Endometrial microvascular endothelial cells (primary cell): Measurements from ENCODE around the gene CORO2B. TPM values are rescaled to one million over a fixed set of nuclear protein-coding genes. Genes with fewer than 3 reads are reported as not detected.

ENCODE experiments used
- in situ Hi-C: cut with HindIII; loops from 2 replicates; pipeline ENCODE4 v1.10.0; 2017; ENCODE audit warnings: low sequenced_read_pairs, low pct_unique_long_range_greater_than_20kb; ENCODE audit errors: inconsistent ontology term
- total RNA-seq: library from RNA; depleted of rRNA; stranded (reverse); fragments of >200 nt; gene quantifications from one replicate; pipeline ENCODE4 v1.2.3, GENCODE V29; 2015; ENCODE audit errors: inconsistent ontology term

Gene CORO2B
- total RNA-seq, 1 donor from 2014 or later: 4.0 TPM

DNA sequence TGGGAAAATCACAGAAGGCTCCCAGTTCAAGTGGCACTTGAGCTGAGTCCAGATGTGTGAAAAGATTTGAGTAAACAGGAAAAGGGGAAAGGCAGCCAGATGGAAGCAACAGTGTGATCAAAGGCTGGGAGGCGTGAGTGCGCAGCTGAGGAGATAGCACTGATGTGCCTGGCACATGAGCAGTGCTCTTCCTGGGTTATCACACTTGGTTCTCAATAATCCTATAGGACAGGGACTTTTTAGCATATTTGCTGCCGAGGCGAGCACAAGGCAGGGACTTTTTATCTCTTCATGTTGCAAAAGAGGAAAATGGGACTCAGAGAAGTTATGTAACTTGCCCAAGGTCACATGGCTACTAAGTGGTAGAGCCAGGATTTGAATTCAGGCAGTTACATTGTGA lies 39.6 kb downstream of the CORO2B start:
- in situ Hi-C loops: no loop called here

DNA sequence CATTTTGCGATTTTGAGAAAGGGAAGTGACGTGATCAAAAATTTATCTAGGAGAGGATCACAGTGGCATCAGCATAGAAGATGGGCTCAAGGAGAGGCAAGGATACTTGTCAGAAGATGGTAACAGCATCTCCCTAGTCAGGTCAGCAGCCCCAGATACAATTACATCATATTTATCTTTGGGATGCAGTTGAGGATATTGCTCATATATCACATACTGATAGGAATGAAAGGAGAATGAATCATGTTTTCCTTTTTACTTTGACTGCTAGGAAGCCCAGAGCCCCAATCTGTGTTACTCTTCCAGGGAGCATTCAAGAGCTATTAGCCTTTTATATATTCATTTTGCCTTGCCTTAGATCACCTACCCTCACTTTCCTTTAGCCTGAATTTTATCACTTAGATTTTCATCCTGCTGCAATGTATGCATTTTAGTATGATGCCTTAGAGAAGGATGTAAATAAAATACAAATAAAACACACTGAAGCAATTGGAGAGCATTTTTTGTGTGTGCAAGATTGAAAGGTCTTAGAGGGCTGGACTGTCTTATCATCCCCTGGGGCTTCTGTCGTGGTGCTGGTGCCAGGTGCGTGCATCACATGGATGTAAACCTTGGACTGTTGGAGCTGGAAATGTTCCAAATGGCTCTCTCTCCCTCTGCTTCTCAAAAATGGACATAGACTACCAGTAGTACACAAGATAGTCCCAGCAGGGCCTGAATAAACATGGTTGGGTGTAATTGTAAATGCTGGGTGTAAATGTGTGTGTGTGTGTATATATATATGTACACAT lies 40.3 kb downstream of the CORO2B start:
- in situ Hi-C loops: no loop called here

DNA sequence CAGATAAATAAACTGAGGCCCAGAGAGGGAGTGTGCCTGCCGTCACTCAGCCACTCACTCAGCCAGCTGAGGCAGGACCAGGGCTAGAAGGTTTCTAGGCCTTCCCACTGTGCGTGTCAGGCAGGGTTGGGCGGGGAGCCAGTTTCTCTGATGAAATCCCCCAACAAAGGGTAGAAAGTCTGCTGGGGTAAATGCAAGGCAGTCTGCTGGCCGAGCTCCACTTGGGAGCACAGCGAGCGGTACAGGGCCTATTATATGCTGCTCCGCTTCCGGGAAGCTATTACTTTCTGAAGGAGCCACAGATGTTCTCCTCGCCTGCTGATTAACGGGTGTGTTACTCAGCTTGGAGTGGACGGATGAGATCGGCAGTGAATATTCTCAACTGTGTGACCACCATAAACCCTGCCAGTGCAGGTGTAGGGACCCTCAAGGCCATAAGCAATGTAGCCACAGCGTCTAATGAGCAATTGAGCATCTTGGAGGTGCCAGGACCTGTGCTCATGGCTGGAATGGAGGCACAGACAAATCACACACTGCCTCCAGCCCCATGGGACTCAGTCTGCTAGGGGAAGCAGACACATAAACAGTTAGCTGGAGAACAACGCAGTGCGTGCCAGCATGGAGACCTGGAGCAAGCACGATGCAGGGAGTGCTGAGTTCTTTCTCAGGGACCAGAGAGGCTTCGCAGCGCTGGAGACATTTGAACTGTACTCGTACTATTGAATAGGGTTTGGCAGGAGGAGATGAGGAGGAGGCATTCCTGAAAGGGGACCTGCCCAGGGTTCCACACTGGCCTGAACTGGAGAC lies 42.1 kb downstream of the CORO2B start:
- in situ Hi-C loops: no loop called here

DNA sequence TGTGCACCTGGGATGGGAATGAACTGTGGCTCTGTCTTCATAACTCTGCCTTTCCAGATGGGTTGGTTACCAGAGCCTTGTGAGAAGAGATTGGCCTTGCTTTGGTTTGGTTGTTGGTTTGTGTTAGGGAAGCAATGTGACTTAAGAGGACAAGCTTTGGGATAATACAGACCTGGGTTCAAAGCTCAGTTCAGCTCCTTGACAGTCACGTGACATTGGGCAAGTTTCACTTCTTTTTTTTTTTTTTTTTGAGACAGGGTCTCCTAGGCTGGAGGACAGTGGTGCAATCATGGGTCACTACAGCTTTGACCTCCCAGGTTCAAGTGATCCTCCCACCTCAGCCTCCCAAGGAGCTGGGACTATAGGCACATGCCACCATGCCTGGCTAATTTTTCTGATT lies 42.7 kb downstream of the CORO2B start:
- in situ Hi-C loops: no loop called here

DNA sequence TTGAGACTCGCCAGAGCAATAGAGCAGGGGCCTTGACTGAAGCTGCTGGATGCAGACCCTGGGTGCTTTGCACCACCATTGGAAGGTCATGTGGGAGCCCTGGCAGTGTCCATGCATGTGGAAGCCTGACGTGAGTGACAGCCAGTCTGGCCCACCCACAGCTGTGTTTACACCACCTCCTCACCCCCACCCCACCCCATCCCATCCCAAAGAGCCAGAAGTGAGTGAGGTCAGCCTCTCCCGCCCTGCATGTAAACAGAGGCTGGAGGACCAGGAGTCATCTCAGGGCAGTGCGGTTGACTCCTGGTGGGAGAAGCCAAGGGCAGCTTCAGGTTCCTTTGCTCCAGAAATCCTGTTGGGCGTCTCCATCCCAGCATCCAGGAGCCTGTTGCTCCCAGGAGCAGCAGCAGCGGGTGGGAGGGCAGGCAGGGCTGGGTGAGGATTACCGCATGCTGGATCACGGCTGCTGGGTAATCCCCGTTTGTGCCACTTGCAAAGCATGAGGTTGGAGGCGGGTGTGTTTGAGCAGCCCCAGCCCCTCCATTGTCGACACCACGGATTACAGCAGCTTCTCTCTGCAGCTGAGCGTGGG lies 44.6 kb downstream of the CORO2B start:
- in situ Hi-C loops: no loop called here

DNA sequence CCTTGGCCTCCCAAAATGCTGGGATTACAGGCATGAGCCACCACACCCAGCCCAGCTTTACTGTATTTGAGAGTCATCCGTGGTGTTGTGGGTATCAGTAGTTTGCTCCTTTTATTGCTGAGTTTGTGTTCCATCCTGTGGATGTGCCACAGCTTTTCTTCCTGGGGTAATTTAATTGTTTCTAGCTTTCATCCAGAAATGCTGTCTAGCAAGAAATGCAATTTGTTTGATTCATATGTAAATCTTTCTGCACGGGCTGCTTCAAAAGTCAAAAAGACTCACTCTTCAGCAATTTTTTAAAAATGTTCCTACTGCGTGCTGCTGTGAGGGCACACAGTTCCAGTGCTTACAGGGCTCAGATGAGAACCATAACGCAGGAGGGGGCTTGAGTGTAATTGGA lies 47.1 kb downstream of the CORO2B start:
- in situ Hi-C loops: no loop called here

DNA sequence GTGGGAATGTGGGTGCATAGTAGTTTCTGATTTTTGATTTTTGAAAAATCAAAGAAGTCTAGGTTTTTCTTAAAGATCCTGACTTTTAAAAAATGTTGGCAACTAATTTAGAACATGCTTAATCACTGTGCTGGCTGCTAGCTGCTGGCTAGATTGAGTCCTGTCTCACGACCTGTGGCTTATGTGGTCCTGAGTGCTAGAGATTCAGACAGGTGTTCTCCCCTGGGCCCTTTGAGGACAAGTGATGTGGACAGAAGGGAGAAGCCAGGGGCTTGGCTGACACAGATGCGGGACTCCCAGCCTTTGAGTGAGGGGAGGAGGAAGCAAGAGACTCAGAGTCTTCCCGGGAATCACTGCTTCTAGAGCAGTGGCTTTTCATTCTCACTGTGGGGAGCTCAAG lies 47.5 kb downstream of the CORO2B start:
- in situ Hi-C loops: no loop called here

DNA sequence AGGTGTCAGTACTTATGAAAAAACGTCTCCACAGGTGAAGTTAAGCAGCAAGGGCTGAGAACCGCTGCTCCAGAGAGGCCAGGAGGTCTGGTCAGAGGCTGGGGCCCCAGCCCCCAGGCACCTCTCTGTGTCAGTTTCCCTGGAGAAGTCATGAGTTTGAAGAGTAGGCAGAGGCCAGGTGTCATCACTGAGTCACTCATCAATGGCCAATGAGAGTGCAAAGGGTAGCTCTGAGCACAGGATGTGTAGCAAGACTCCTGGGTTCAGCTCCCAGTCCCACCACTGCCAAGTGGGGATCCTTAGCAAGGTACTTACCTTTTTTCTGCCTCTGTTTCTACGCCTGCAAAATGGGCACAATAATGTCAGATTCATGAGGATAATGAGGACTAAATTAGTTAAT lies 47.9 kb downstream of the CORO2B start:
- in situ Hi-C loops: no loop called here

DNA sequence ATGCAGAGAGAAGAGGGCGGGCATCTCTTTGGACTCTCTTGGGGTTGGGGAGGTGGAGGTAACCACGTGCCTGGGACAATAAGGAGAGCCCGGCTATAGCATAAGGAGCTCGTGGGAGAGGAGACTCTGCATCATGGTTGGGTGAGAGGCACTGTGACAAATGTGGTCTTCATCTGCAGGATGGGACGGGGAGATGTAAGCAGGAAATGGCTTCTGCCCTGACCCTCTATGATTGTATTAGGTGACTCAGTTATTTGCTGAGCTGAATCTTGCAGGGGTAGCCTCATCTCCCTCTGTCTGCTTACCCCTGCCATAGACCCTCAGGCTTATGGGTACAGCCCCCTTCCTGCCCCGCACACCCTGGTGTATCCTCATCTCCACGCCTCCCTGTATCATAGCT lies 48.7 kb downstream of the CORO2B start:
- in situ Hi-C loops: no loop called here

DNA sequence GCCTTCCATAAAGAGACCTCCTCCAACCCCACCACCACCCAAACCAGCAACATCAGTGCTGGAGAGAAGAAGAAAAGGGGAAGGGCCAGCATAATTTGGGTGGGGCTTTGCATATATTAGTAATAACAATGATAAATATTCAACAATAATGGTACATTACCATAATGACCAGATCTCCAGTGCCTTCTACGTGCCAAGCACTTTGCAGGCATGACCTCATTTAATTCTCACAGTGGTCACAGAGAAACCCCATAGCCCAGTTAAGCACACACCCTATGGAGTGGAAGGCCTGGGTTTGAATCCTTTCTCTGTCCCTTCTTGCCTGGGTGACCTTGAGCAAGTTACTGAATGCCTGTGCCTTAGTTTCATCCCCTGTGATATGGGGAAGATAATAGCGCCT lies 49.2 kb downstream of the CORO2B start:
- in situ Hi-C loops: no loop called here

DNA sequence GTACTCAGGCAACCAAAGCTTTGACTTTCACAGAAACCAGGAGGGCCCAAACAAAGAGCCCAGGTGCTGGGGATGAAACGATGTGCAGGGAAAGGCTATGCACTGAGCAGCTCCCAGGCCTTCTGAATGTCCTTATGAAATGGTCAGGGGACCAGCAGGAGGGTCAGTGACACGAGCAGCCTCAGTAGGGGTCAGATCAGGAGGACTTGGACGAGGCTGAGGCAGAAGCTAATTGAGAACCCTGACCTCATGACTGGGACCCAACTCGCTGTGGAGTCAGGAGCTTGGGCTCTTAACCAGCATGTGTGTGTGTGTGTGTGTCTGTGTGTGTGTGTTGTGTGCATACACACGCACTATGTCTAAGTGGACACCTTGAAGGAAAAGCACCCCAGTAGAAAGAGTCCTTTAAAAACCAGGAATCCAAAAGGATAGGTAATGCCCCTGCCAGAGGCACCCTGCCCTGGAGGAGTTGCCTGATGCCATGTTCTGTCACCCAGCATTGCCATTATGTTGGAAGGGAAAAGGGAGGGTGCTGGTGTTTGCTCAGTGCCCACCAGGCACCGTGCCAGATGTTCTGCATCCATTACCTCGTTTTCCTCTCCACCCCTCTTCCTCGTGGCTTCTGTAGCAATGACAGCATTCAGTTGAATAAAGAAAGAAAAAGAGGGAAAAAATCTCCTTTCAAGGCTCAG lies 50.9 kb downstream of the CORO2B start:
- in situ Hi-C loops: no loop called here

DNA sequence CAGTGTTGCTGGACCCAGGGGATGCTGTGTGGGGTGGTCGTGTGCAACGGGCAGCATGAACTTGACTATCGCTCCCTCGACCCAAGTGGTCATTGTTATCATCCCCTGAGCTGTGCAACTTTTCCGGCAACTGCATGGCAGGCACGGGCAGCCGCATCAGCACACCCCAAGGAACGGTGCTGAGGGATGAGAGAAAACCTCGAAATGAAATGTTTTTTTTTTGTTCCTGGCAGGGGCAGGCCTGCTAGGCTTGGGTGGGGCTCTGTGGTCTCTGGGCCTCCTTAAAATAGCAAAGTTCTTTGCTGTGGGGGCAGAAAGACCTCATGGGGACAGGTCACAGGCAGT lies 51.4 kb downstream of the CORO2B start:
- in situ Hi-C loops: no loop called here

DNA sequence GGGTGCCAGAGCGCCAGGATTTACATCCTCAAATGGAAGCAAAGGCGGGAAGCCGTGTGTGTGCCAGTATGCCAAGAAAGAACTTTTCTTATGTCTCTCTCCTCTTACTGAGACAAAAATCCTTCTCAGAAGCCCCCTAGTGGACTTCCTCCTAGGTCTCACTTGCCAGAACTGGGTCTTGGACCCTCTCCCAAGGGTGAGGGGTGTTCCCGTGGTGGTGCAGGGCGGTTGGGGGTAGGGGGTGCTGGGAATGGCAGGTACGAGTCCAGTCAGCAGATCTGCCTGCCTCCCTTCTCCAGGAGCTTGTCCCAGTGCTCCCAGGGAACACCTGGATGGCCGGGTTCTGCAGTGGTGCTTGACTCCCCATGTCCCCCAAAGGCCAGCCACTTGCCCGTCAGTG lies 52.0 kb downstream of the CORO2B start:
- in situ Hi-C loops: no loop called here

DNA sequence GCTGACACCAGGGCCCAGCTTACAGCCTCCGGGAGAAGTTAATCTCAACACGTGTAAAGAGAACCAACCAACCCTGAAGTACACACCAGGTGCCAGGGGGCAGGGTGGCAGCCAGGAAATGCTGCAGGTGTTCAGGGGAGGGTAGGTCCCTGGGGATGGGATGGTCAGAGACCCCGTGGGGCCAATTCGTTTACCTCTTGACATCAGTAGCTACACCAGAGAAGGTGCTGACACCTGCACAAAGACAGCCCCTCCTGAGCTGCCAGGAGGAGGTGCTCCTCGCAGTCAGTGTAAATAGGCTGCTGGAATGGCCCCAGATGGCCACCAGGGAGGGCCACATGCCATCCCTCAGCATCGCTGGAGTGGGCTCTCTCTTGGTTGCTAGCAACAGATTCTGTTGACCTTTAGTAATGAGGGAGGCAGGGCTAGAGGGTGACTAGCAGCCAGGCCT lies 52.8 kb downstream of the CORO2B start:
- in situ Hi-C loops: no loop called here

DNA sequence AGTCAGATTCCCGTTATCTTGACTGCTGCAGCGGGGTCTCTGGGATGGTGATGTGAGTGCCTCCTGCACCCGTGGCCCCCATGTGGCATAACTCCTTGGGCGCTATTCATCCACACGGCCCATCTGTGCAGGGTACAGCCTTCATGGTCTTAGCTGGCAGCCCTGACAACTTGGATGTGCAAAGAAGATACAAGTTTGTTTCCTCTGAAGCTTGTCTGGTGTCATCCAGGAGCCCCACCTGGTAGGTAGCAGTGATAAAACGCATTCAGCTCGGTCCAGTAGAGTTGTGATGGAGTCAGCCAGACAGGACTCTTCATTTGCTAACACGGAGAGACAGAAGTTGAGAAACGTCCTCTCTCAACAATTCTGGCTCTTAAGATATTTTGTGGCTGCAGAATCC lies 53.3 kb downstream of the CORO2B start:
- in situ Hi-C loops: no loop called here

DNA sequence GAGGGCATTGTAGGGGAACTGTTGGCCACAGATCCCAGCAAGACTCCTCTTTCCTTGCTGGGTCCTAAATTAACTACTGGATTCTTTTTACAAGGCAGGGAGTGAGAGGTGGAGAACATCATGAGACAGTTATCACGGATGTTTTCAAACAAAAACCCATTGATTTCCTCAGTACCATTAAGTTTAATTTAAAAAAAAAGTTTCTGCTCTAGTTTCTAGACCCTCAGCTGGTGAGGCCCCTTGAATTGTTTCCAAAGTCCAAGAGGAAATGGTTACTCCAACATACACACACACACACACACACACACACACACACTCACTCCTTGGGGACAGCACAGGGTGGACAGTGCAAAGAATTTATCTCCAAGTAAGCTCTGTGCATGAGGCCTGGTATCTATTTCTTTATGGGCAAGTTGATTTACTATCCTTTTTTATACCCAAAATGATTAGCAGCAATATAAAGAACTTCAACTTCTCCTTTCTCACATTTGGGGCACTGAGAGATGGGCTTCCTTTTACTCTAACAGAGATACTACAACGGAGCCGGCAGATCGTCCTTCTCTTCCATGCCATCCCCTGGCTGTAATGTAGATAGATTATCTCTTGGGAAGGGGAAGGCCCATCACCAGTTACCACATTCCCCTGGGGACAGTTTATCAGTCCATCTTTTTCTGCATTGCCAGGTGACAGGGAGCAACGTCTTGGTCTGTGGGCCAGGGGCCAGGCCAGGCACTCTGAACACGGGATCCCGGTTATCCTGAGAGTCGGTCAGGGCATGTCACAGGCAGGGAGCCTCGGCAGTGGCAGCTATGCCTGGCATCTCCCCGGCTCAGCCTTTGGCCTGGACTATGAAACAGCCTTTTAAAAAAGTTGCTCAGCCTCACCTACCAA lies 54.7 kb downstream of the CORO2B start:
- in situ Hi-C loops: no loop called here

DNA sequence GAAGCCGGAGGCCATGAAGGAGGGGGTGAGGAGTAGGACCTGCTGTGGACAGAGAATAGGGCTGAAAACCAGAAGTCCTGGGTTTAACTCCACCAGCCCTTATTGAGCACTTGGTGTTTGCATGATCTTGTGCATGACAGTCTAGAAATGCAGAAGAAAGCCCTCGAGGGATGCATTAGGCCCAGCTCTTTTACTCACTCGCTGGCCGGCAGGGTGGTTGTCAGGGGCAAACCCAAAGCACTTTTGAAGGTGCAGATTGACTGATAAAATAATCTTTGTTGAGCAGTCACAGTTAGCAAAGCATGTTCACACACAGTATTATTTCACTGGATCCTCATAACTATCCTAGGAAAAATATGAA lies 55.3 kb downstream of the CORO2B start:
- in situ Hi-C loops: no loop called here

DNA sequence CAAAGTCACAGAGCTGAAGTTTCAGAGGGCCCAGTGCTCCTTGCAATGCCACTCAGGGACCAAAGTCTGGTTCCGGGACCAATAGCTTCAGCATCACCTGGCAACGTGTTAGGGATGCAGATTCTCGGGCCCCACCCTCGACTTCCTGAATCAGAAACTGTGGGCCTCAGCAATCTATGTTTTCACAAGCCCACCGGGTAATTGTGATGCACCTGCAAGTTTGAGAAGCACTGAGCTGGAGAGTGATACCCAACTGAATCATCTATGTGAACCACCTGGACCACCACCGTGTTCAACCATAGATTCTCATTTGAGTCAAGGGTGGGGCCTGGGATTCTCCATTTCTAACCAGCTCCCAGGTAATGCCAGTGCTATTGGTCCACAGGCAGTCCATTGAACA lies 55.7 kb downstream of the CORO2B start:
- in situ Hi-C loops: no loop called here

DNA sequence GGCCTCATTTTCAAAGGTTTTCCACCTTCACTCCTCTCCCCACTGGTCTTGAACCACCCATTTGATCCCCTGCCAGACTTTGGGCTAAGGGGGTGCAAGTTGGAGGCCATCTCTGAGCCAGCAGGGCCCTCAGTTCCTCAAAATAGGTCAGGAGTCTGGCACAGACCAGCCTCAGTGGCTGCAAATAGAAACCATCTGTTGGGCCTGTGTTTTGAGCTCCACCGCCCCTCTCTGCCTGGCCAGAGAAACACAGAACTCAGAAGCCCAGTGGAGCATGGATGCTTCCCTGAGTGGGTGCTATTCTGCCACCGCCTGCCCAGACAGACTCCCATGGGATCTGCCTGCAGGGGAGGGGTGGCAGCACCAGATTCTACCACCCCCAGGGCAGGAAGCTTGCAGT lies 56.3 kb downstream of the CORO2B start:
- in situ Hi-C loops: no loop called here
